H1 (cell line): Measurements from ENCODE around the gene UPP1. TPM values are rescaled to one million over a fixed set of nuclear protein-coding genes. Genes with fewer than 3 reads are reported as not detected.

ENCODE experiments used
- polyA plus RNA-seq, 7 experiments: library from polyadenylated mRNA; depleted of rRNA in 3 of 7; stranded (reverse) in 5 of 7; unstranded in 2 of 7; fragments of >200 nt in 5 of 7; fragments of 200-250 nt in 2 of 7; gene quantifications; 1 replicate in 5 of 7; 2 replicates in 1 of 7; 4 replicates in 1 of 7; pipeline versions ENCODE4 v1.2.1 to v1.2.3, GENCODE V29; 2011 to 2013; ENCODE audit warnings: missing spikeins in 2 of 7, mixed read lengths in 2 of 7
- total RNA-seq: library from RNA; stranded (reverse); fragmentation: NEBNext Ultra II Directional; extraction: Animal tissue kit (Norgen Biotek cat#: 25700); gene quantifications from 2 replicates; pipeline ENCODE4 v1.2.1, GENCODE V29; 2021
- TF ChIP-seq, protein P1 (sequence below), 3 experiments: IDR thresholded peaks; 1 replicate in 2 of 3; 2 replicates in 1 of 3; pipeline versions ENCODE4 v1.5.1 to v1.6.1; 2011; ENCODE audit warnings: low read length in 3 of 3, mild to moderate bottlenecking in 3 of 3, inconsistent platforms in 2 of 3, low read depth in 1 of 3, moderate library complexity in 1 of 3; ENCODE audit not compliant: insufficient read depth in 1 of 3; ENCODE audit errors: control extremely low read depth in 1 of 3

The UPP1 gene
- total and polyA plus RNA-seq, 2 of the 8 experiments (the other 6 are each of a cell fraction or from before 2014, with no cell fraction given), result 40.7 to 46.2 TPM

DNA sequence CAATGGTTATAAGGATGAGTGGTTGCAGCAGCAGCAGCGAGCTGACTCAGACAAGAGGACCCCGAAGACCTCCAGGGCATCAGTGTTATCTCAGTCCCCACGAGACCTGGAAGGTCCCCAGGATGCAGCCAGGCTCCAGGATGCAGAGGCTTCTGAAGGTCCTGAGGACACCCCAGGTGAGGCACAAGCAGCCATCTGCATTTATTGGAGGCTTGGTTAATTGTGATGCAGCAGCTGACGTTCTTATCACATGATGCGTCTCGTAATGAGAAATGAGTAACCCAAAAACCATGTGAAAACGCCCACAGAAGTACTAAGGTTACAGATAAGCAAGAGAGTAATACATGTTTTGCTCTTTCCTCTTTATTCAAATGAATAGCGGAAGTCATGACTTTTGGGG, 36.3 kb upstream of the UPP1 start (continued):
- TF ChIP-seq, protein P1, sequence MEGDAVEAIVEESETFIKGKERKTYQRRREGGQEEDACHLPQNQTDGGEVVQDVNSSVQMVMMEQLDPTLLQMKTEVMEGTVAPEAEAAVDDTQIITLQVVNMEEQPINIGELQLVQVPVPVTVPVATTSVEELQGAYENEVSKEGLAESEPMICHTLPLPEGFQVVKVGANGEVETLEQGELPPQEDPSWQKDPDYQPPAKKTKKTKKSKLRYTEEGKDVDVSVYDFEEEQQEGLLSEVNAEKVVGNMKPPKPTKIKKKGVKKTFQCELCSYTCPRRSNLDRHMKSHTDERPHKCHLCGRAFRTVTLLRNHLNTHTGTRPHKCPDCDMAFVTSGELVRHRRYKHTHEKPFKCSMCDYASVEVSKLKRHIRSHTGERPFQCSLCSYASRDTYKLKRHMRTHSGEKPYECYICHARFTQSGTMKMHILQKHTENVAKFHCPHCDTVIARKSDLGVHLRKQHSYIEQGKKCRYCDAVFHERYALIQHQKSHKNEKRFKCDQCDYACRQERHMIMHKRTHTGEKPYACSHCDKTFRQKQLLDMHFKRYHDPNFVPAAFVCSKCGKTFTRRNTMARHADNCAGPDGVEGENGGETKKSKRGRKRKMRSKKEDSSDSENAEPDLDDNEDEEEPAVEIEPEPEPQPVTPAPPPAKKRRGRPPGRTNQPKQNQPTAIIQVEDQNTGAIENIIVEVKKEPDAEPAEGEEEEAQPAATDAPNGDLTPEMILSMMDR (IDR thresholded peaks at IDR 0.05; ENCODE audit: control extremely low read depth in 1 of 3, insufficient read depth in 1 of 3, low read depth in 1 of 3, low read length in 3 of 3), result no peak
